ENCODE data around the gene MSH3.

Gene MSH3

DNA sequence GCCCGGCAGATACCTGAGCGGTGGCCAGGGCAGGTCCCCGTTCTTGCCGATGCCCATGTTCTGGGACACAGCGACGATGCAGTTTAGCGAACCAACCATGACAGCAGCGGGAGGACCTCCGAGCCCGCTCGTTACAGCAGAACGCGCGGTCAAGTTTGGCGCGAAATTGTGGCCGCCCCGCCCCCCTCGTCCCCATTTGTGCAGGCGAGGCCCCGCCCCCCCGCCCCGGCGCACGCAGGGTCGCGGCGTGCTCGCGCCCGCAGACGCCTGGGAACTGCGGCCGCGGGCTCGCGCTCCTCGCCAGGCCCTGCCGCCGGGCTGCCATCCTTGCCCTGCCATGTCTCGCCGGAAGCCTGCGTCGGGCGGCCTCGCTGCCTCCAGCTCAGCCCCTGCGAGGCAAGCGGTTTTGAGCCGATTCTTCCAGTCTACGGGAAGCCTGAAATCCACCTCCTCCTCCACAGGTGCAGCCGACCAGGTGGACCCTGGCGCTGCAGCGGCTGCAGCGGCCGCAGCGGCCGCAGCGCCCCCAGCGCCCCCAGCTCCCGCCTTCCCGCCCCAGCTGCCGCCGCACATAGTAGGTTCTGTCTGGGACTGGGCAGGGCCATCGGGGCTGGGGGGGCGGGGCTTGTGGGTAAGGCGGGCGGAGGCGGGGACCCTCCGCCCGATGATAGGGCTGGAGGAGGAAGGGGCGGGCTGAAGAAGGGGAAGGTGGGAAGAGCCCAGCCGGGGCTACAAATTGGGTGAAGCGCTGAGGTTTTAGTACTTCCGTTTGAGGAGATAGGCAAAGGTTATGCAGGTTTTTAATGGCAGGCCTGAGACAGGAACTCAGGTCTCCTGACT is at the start of gene MSH3, which contains the start of gene DHFR:
TSS of gene MSH3 (plus strand) at position 262 of the 840 bp plus-strand sequence. CDS start at position 338, 76 bp downstream.
TSS of gene DHFR (minus strand) at position 593 of the 840 bp plus-strand sequence. CDS start at position 99, 494 bp downstream.
- no peak for TF ChIP-seq GATA3 (IDR thresholded peaks at IDR 0.05; ENCODE audit: low read depth, low read length)
- no peak for TF ChIP-seq GATA2 (IDR thresholded peaks at IDR 0.05; ENCODE audit: low read depth, low read length)

- TF ChIP-seq GATA3 (IDR thresholded peaks at IDR 0.05; ENCODE audit: low read depth, low read length) (no peak), GATA2 (IDR thresholded peaks at IDR 0.05; ENCODE audit: low read depth, low read length) (no peak)
Observed at GRCh38 chr5:80607343-80607742, 47.1 kb upstream of the MSH3 start.

DNA sequence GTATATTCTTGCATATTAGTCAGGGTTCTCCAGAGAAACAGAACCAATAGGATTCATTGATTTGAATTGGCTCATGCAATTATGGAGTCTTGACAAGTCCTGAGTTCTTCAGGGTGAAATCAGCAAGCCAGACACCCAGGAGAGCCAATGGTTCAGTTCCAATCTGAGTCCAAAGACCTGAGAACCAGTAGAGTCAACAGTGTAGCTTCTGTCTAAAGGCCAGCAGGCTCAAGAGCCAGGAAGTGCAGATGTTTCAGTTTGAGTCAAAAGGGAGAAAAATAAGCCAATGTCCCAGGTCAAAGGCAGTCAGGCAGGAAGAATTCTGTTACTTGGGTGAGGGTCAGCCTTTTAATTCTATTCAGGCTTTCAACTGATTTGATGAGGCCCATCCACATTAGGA is 46.6 kb upstream of the MSH3 start:
- TF ChIP-seq GATA2 (IDR thresholded peaks at IDR 0.05; ENCODE audit: low read depth, low read length) (no peak), GATA3 (IDR thresholded peaks at IDR 0.05; ENCODE audit: low read depth, low read length) (no peak)

- TF ChIP-seq GATA3 (IDR thresholded peaks at IDR 0.05; ENCODE audit: low read depth, low read length) (no peak), GATA2 (IDR thresholded peaks at IDR 0.05; ENCODE audit: low read depth, low read length) (no peak)
Observed at GRCh38 chr5:80608731-80609130, 45.7 kb upstream of the MSH3 start.

- TF ChIP-seq GATA3 (IDR thresholded peaks at IDR 0.05; ENCODE audit: low read depth, low read length), result no peak
- TF ChIP-seq GATA2 (IDR thresholded peaks at IDR 0.05; ENCODE audit: low read depth, low read length), result no peak
Observed at GRCh38 chr5:80609692-80610091, 44.8 kb upstream of the MSH3 start.

DNA sequence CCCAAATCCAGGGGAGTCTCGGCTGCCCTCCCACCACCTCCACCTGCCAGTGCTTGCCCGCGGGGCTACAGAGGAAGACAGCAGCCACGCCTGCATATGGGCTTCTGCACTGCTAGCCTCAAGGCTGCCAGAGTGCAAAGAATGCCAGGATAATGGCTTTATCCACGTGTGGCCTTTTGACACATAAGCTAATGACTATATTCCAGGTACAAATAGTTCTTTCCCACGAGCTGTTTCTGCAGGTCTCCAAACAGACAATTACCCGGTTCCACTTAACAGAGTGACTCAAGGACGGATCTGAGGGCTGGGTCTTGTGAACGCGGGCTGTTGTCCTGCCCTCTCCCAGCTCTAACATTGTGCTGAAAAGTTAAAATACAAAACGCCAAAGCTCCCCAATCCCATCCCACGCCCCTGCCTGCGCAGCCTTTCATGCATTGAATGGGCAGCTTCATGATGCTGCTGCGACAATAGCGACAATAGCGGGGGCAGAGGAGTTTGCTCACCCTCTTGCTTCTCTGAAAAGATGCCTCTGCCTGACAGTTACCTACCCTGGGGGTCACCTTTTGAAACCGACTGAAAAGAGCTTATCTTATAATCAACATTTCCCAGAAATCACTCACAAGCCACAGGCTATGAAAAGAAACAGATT is 39.1 kb upstream of the MSH3 start:
- no peak for TF ChIP-seq GATA3 (IDR thresholded peaks at IDR 0.05; ENCODE audit: low read depth, low read length)
- no peak for TF ChIP-seq GATA2 (IDR thresholded peaks at IDR 0.05; ENCODE audit: low read depth, low read length)

DNA sequence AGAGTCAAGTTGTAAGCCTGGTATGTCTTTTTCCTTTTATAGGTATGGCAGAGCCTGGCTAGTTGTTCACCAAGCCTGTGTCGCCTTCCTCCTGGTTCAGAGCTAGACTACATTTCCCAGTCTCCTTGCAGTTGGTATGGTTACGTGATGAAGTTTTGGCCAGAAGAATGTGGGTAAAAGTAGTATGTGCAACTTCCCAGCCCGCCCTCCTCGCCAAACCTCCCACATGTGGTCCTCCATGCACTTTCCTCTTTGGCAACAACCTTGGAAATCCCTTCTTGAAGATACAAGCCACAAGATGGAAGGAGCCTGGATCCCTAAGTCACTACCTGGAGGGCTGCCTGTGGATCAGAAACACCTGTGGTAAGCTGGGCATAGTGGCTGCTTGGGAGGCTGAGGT is 36.0 kb upstream of the MSH3 start:
- TF ChIP-seq GATA2 (IDR thresholded peaks at IDR 0.05; ENCODE audit: low read depth, low read length) (no peak), GATA3 (IDR thresholded peaks at IDR 0.05; ENCODE audit: low read depth, low read length) (no peak)

DNA sequence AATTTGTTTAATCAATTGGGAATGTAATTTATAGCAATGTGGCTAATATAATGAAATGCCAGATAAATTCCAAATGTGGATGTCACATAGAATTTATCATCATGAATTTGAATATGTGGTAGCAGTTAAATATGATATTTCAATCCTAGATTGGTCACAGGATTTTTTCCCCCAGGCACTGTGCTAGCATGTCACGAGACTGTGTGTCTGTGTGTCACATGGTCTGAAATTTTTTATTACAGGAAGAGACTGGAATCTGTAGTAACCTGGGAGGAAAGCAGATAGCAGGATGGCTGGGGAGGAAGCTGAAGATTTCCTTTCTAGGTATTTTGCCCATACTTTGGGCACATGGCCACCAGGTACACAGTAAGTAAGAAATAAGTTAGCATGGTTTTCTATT is 35.4 kb upstream of the MSH3 start:
- TF ChIP-seq GATA2 (IDR thresholded peaks at IDR 0.05; ENCODE audit: low read depth, low read length), result no peak
- TF ChIP-seq GATA3 (IDR thresholded peaks at IDR 0.05; ENCODE audit: low read depth, low read length), result no peak

GRCh38 chr5:80620211-80620610 is 34.2 kb upstream of the MSH3 start:
- TF ChIP-seq GATA2 (IDR thresholded peaks at IDR 0.05; ENCODE audit: low read depth, low read length) (no peak), GATA3 (IDR thresholded peaks at IDR 0.05; ENCODE audit: low read depth, low read length) (no peak)

GRCh38 chr5:80622756-80623155 is 31.7 kb upstream of the MSH3 start:
- TF ChIP-seq GATA3 (IDR thresholded peaks at IDR 0.05; ENCODE audit: low read depth, low read length) (no peak), GATA2 (IDR thresholded peaks at IDR 0.05; ENCODE audit: low read depth, low read length) (no peak)

- TF ChIP-seq GATA3 (IDR thresholded peaks at IDR 0.05; ENCODE audit: low read depth, low read length) (no peak), GATA2 (IDR thresholded peaks at IDR 0.05; ENCODE audit: low read depth, low read length) (no peak)
Observed at GRCh38 chr5:80623999-80624398, 30.5 kb upstream of the MSH3 start.

GRCh38 chr5:80625230-80625629 is 29.2 kb upstream of the MSH3 start:
- TF ChIP-seq GATA3 (IDR thresholded peaks at IDR 0.05; ENCODE audit: low read depth, low read length) (no peak), GATA2 (IDR thresholded peaks at IDR 0.05; ENCODE audit: low read depth, low read length) (no peak)

DNA sequence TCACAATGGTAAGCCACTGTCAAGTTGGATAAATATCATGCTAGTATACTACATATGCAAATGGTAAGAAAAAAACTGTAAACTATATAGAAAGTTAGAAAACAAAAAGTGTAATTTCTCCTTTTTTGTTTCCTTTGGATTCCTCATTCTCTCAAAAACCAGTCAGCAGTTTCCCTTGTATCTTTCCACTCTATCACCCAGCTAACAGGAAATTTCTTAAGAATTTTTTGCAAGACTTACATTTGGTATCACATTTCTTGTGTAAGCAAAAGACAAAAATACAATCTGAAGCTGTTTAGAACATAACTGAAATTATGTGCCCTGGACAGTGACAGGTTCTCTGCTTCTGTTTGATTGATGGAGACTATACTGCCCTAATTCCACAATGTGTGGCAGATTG is 25.2 kb upstream of the MSH3 start:
- TF ChIP-seq GATA3 (IDR thresholded peaks at IDR 0.05; ENCODE audit: low read depth, low read length) (no peak), GATA2 (IDR thresholded peaks at IDR 0.05; ENCODE audit: low read depth, low read length) (no peak)

DNA sequence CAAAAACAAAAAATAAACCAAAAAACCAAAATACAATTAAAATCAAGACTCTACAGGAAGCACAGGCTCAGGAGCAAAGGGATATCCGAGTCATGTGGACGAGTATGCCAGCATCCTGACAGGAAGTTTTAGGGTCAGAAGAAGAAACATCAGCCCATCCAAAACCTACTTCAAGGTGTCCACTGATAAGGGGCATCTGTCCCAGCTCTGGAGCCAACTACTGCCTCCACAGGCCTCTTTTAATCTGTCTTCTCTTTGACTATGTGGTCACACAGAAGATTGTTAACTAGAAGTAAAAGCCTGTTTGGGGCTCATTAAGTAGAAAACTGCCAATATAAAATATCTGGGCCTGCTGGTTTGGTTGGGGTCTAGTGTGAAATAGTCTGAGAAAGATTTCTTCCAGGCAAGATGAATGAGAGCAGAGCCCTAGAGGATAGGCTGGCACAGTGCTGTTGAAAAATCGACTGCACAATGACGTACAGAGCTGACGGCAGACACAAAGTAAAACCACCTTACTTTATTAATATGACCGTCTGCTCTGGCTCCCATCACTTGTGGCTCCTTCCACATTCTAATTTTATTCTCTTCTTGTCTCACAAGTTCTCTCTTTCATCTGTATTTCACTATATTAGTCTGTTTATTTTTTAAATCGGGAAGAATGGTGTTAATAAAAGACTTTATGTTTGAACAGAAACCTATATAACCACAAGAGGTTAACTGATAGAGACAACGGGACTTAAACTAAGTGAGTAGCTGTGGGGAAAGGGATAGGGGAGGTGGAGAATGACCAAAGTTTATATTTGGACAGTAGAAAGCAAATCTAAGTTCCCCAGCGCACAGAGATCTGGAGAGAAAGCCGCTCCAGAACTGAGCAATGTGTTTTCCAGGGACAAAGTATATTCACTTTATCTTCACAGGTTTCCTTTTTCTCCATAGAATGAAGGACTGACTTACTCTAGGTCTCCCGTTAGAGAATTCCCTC is 22.9 kb upstream of the MSH3 start:
- no peak for TF ChIP-seq GATA2 (IDR thresholded peaks at IDR 0.05; ENCODE audit: low read depth, low read length)
- no peak for TF ChIP-seq GATA3 (IDR thresholded peaks at IDR 0.05; ENCODE audit: low read depth, low read length)
